Body of pancreas (tissue), 4 donors: Measurements from ENCODE around the gene SUPT3H. TPM values are rescaled to one million over a fixed set of nuclear protein-coding genes. Genes with fewer than 3 reads are reported as not detected.
"Not testable (repeated sequence)": the region's sequence is repeated elsewhere in the genome, so short reads cannot be mapped to it uniquely, and the experiment has no call there.

Experiments used
- ATAC-seq: fragments of 150-250 bp; one replicate; pipeline ENCODE4 v1.9.1; 2016
- DNase-seq, 4 donors: peaks; one replicate each; pipeline ENCODE4 v3.0.0-alpha.2; 2019
- H3K27ac ChIP-seq, 4 donors: fragments of 200-600 bp; sonication (generic); 1 replicate in 3 of 4; 2 replicates in 1 of 4; pipeline versions ENCODE4 v1.5.1 to v1.6.1; 2016 to 2019; ENCODE audit warnings: mild to moderate bottlenecking in 1 of 4, mixed read lengths in 1 of 4, moderate library complexity in 1 of 4
- H3K27me3 ChIP-seq, 2 donors: fragments of 200-600 bp; sonication (generic); one replicate each; pipeline ENCODE4 v1.6.0; 2016; ENCODE audit warnings: mild to moderate bottlenecking in 1 of 2
- H3K36me3 ChIP-seq, 2 donors: fragments of 200-600 bp; sonication (generic); replicated peaks in 1 of 2; 2 replicates each; pipeline ENCODE4 v1.5.1; 2016; ENCODE audit warnings: low read depth in 2 of 2; ENCODE audit not compliant: insufficient read depth in 1 of 2
- H3K4me1 ChIP-seq: fragments of 200-600 bp; sonication (generic); one replicate; pipeline ENCODE4 v1.6.0; 2016
- H3K4me3 ChIP-seq, 2 donors: fragments of 200-600 bp; sonication (generic); 1 replicate in 1 of 2; 2 replicates in 1 of 2; pipeline ENCODE4 v1.5.1; 2016 to 2019
- H3K9me3 ChIP-seq, 3 donors: fragments of 200-600 bp; sonication (generic); 1 replicate in 2 of 3; 2 replicates in 1 of 3; pipeline ENCODE4 v1.5.1; 2016
- CTCF ChIP-seq, 7 experiments: fragments of 450-650 bp in 4 of 7; fragments of 200-600 bp in 3 of 7; sonication (generic) in 3 of 7; IDR thresholded peaks; one replicate each; pipeline ENCODE4 v1.5.1; 2016 to 2019; ENCODE audit warnings: antibody characterized with exemption in 7 of 7
- POLR2A ChIP-seq, 3 donors: fragments of 450-650 bp; IDR thresholded peaks; one replicate each; pipeline ENCODE4 v1.6.1; 2016; ENCODE audit warnings: antibody characterized with exemption in 3 of 3, mild to moderate bottlenecking in 2 of 3
- WGBS, 2 donors: methylation state at CpG; one replicate each; pipeline ENCODE4 v1.1.5; 2017; 5-methylcytosine and 5-hydroxymethylcytosine counted together
- intact Hi-C: fragments of 100-400 bp; cut with DNase I; formaldehyde crosslinking; loops from one replicate; pipeline ENCODE4 v1.15.1; 2023
- total RNA-seq, 2 donors: library from RNA; depleted of rRNA; stranded (reverse); fragments of >200 nt; gene quantifications; one replicate each; pipeline ENCODE4 v1.1.0, GENCODE V29; 2016

SUPT3H gene
- total RNA-seq, 2 donors from 2014 or later = 4.9 to 6.7 TPM

- no peak for ATAC-seq
- Histone ChIP-seq H3K9me3 (peaks cover 0 to 14% (median 0%) of the 10 kb centered on the region in 3 donors), H3K36me3 (no peaks in the 10 kb centered on the region), H3K4me3 (no peak overlapping the region), H3K27ac (no peak overlapping the region), H3K27me3 (no peaks in the 10 kb centered on the region), H3K4me1 (no peaks in the 10 kb centered on the region)
- TF ChIP-seq CTCF (IDR thresholded peaks at IDR 0.05) (no peak), POLR2A (IDR thresholded peaks at IDR 0.05) (no peak)
- intact Hi-C loops = no loop called here
- DNase-seq = no peak
- WGBS, 2 donors = 74 to 94% methylated on average over 1 of the region's 1 CpG
These were observed 303.3 kb downstream of the SUPT3H start for GRCh38 chr6:45074439-45074838.

GRCh38 chr6:45073771-45074170 is 304.0 kb downstream of the SUPT3H start:
- Histone ChIP-seq H3K4me1 (no peaks in the 10 kb centered on the region), H3K4me3 (no peak overlapping the region), H3K36me3 (no peaks in the 10 kb centered on the region), H3K27me3 (no peaks in the 10 kb centered on the region), H3K27ac (no peak overlapping the region), H3K9me3 (peaks cover 0 to 8% (median 0%) of the 10 kb centered on the region in 3 donors)
- DNase-seq (no peak), ATAC-seq (no peak)
- intact Hi-C loops = no loop called here
- no peak for TF ChIP-seq CTCF (IDR thresholded peaks at IDR 0.05)
- TF ChIP-seq POLR2A (IDR thresholded peaks at IDR 0.05) = no peak

GRCh38 chr6:45072673-45073072 is 305.1 kb downstream of the SUPT3H start:
- intact Hi-C loops = no loop called here
- DNase-seq = no peak
- H3K4me1 ChIP-seq = no peaks in the 10 kb centered on the region
- ATAC-seq = no peak
- H3K36me3 ChIP-seq = no peaks in the 10 kb centered on the region
- 69 to 77% methylated on average over 3 of the region's 3 CpGs for WGBS, 2 donors
- TF ChIP-seq CTCF (IDR thresholded peaks at IDR 0.05) = no peak
- TF ChIP-seq POLR2A (IDR thresholded peaks at IDR 0.05) = no peak
- no peak overlapping the region for H3K4me3 ChIP-seq
- H3K27ac ChIP-seq = no peak overlapping the region
- peaks cover 0 to under 1% (median 0%) of the 10 kb centered on the region in 3 donors for H3K9me3 ChIP-seq
- no peaks in the 10 kb centered on the region for H3K27me3 ChIP-seq

- Histone ChIP-seq H3K27ac (no peak overlapping the region), H3K36me3 (no peaks in the 10 kb centered on the region), H3K4me3 (no peak overlapping the region), H3K27me3 (no peaks in the 10 kb centered on the region), H3K4me1 (no peaks in the 10 kb centered on the region), H3K9me3 (no peaks in the 10 kb centered on the region)
- 68 to 80% methylated on average over 1 of the region's 1 CpG for WGBS, 2 donors
- TF ChIP-seq POLR2A (IDR thresholded peaks at IDR 0.05) = no peak
- no peak for TF ChIP-seq CTCF (IDR thresholded peaks at IDR 0.05)
- no peak for ATAC-seq
- intact Hi-C loops = no loop called here
- no peak for DNase-seq
These were observed 305.7 kb downstream of the SUPT3H start for GRCh38 chr6:45072016-45072415.

GRCh38 chr6:45069091-45069490 is 308.6 kb downstream of the SUPT3H start:
- Histone ChIP-seq H3K4me3 (no peak overlapping the region), H3K36me3 (no peaks in the 10 kb centered on the region), H3K4me1 (no peaks in the 10 kb centered on the region), H3K27ac (no peak overlapping the region), H3K9me3 (no peaks in the 10 kb centered on the region), H3K27me3 (no peaks in the 10 kb centered on the region)
- intact Hi-C loops = no loop called here
- DNase-seq (no peak), ATAC-seq (no peak)
- WGBS, 2 donors = 84 to 88% methylated on average over 3 of the region's 3 CpGs
- no peak for TF ChIP-seq POLR2A (IDR thresholded peaks at IDR 0.05)
- no peak for TF ChIP-seq CTCF (IDR thresholded peaks at IDR 0.05)

GRCh38 chr6:45067446-45067845 is 310.3 kb downstream of the SUPT3H start:
- intact Hi-C loops, H3K36me3 ChIP-seq, H3K4me3 ChIP-seq, ATAC-seq, DNase-seq, H3K9me3 ChIP-seq, H3K27me3 ChIP-seq, H3K27ac ChIP-seq, H3K4me1 ChIP-seq: not testable (repeated sequence)
- WGBS, 2 donors = 100% methylated on average over 1 of the region's 1 CpG

- H3K4me1 ChIP-seq, H3K27ac ChIP-seq, intact Hi-C loops, H3K9me3 ChIP-seq, H3K4me3 ChIP-seq, DNase-seq, H3K36me3 ChIP-seq, H3K27me3 ChIP-seq, ATAC-seq: not testable (repeated sequence)
- 82 to 84% methylated on average over 15 of the region's 15 CpGs for WGBS, 2 donors
These were observed 315.1 kb downstream of the SUPT3H start for GRCh38 chr6:45062659-45063058.
